Fibroblast of lung (primary cell): Measurements from ENCODE around the gene USP17L20. TPM values are rescaled to one million over a fixed set of nuclear protein-coding genes. Genes with fewer than 3 reads are reported as not detected.
"Not testable (repeated sequence)": the region's sequence is repeated elsewhere in the genome, so short reads cannot be mapped to it uniquely, and the experiment has no call there.

Source experiments
- DNase-seq, 2 donors: peaks; one replicate each; pipeline versions ENCODE4 v3.0.0 to v3.0.0-alpha.2; 2010; ENCODE audit warnings: low read depth in 2 of 2
- H2AFZ ChIP-seq: 2 replicates; pipeline ENCODE4 v1.5.1; 2012; ENCODE audit warnings: low read length, control low read depth, inconsistent platforms
- H3K27ac ChIP-seq: 2 replicates; pipeline ENCODE4 v1.5.1; 2011; ENCODE audit warnings: low read length, control low read depth; ENCODE audit not compliant: insufficient read depth
- H3K27me3 ChIP-seq: 2 replicates; pipeline ENCODE4 v1.5.1; 2011; ENCODE audit warnings: mild to moderate bottlenecking, low read length; ENCODE audit not compliant: control insufficient read depth, insufficient read depth
- H3K36me3 ChIP-seq: 2 replicates; pipeline ENCODE4 v1.5.1; 2011; ENCODE audit warnings: low read length; ENCODE audit not compliant: control insufficient read depth, insufficient read depth
- H3K4me1 ChIP-seq: 2 replicates; pipeline ENCODE4 v1.5.1; 2011; ENCODE audit warnings: low read length; ENCODE audit not compliant: control insufficient read depth, insufficient read depth; ENCODE audit errors: extremely low read depth
- H3K4me2 ChIP-seq: 2 replicates; pipeline ENCODE4 v1.5.1; 2011; ENCODE audit warnings: low read length, control low read depth; ENCODE audit not compliant: insufficient read depth; ENCODE audit errors: extremely low read depth
- H3K4me3 ChIP-seq, 4 experiments: fragments of 200-600 bp in 1 of 4; sonication (generic) in 1 of 4; replicated peaks in 1 of 4; 2 replicates each; pipeline ENCODE4 v1.5.1; 2011 to 2016; ENCODE audit warnings: low read length in 4 of 4, low read depth in 3 of 4, mild to moderate bottlenecking in 3 of 4, control low read depth in 2 of 4, inconsistent platforms in 1 of 4, mixed read lengths in 1 of 4; ENCODE audit not compliant: insufficient read depth in 1 of 4; ENCODE audit errors: control extremely low read depth in 1 of 4
- H3K79me2 ChIP-seq: 2 replicates; pipeline ENCODE4 v1.5.1; 2012; ENCODE audit warnings: mild to moderate bottlenecking, low read length, inconsistent platforms; ENCODE audit not compliant: control insufficient read depth, insufficient read depth
- H3K9ac ChIP-seq: 2 replicates; pipeline ENCODE4 v1.5.1; 2011; ENCODE audit warnings: mild to moderate bottlenecking, low read length, control low read depth; ENCODE audit not compliant: insufficient read depth
- H3K9me3 ChIP-seq: 2 replicates; pipeline ENCODE4 v1.5.1; 2012; ENCODE audit warnings: low read depth, low read length; ENCODE audit not compliant: control insufficient read depth, insufficient read depth
- H4K20me1 ChIP-seq: 2 replicates; pipeline ENCODE4 v1.5.1; 2011; ENCODE audit warnings: low read length; ENCODE audit not compliant: control insufficient read depth, insufficient read depth; ENCODE audit errors: extremely low read depth
- polyA plus RNA-seq, 2 donors: library from polyadenylated mRNA; depleted of rRNA in 1 of 2; stranded (reverse) in 1 of 2; unstranded in 1 of 2; fragments of >200 nt; gene quantifications; 2 replicates each; pipeline ENCODE4 v1.2.1, GENCODE V29; 2011 to 2012; ENCODE audit warnings: missing spikeins in 1 of 2
- total RNA-seq: library from RNA; depleted of rRNA; stranded (reverse); fragments of >200 nt; gene quantifications from 2 replicates; pipeline ENCODE4 v1.2.1, GENCODE V29; 2014

The USP17L20 gene
- total and polyA plus RNA-seq, 2 donors (not counting 1 experiment from before 2014, with no cell fraction given) = not detected

DNA sequence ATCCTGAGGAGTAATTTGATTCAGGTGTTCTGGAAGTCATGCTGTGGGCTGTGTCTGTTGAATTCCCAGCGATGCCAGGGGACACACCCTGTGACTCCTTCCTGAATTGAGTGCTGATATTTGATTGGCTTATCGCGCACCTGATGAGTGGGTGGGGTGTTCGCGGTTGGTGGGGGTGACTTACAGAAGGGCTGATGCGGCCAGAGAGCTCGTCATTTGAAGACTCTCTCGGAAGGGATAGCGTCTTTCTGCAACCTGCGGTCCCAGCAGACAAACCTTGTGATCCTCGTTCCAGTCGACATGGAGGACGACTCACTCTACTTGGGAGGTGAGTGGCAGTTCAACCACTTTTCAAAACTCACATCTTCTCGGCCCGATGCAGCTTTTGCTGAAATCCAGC is 23.8 kb upstream of the USP17L20 start, which contains the start of gene USP17L15:
Gene USP17L15 (plus strand): TSS at position 301 of the 400 bp plus-strand sequence. CDS start 0 bp downstream, at position 301.
- not testable (repeated sequence) for H3K4me1 ChIP-seq, H3K4me3 ChIP-seq, H3K79me2 ChIP-seq, H3K27me3 ChIP-seq, H3K9ac ChIP-seq, H3K27ac ChIP-seq, H3K36me3 ChIP-seq, H2AFZ ChIP-seq, DNase-seq, H3K4me2 ChIP-seq, H3K9me3 ChIP-seq, H4K20me1 ChIP-seq

DNA sequence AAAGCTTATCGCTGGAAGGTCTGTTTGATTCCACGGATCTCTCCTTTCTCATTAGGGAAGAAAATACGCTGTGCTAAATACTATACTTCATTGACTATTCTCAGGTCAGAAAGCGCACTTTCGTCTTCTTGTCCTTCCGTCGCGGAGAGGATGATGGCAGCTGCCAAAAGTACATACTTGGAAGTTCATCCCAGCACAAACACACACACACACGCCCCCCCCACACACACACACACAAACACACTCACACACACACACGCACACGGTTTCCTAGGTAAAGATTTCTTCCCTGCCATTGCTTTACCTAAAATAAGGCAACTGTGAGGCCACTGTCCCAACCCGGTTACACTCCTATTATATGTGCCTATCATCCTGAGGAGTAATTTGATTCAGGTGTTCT is 19.5 kb upstream of the USP17L20 start:
- not testable (repeated sequence) for H3K4me1 ChIP-seq, H3K9me3 ChIP-seq, H3K36me3 ChIP-seq, H3K4me3 ChIP-seq, H3K9ac ChIP-seq, H3K4me2 ChIP-seq, H3K79me2 ChIP-seq, H3K27me3 ChIP-seq, H3K27ac ChIP-seq, H2AFZ ChIP-seq, H4K20me1 ChIP-seq
- peak in 1 of 2 donors; percentile 0 for DNase-seq

DNA sequence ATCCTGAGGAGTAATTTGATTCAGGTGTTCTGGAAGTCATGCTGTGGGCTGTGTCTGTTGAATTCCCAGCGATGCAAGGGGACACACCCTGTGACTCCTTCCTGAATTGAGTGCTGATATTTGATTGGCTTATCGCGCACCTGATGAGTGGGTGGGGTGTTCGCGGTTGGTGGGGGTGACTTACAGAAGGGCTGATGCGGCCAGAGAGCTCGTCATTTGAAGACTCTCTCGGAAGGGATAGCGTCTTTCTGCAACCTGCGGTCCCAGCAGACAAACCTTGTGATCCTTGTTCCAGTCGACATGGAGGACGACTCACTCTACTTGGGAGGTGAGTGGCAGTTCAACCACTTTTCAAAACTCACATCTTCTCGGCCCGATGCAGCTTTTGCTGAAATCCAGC is 14.3 kb upstream of the USP17L20 start, which contains the start of gene USP17L17:
Gene USP17L17 (plus strand): TSS at position 301 of the 400 bp plus-strand sequence. CDS start 0 bp downstream, at position 301.
- not testable (repeated sequence) for DNase-seq, H2AFZ ChIP-seq, H3K9ac ChIP-seq, H3K36me3 ChIP-seq, H3K4me1 ChIP-seq, H4K20me1 ChIP-seq, H3K27ac ChIP-seq, H3K4me2 ChIP-seq, H3K9me3 ChIP-seq, H3K4me3 ChIP-seq, H3K27me3 ChIP-seq, H3K79me2 ChIP-seq

DNA sequence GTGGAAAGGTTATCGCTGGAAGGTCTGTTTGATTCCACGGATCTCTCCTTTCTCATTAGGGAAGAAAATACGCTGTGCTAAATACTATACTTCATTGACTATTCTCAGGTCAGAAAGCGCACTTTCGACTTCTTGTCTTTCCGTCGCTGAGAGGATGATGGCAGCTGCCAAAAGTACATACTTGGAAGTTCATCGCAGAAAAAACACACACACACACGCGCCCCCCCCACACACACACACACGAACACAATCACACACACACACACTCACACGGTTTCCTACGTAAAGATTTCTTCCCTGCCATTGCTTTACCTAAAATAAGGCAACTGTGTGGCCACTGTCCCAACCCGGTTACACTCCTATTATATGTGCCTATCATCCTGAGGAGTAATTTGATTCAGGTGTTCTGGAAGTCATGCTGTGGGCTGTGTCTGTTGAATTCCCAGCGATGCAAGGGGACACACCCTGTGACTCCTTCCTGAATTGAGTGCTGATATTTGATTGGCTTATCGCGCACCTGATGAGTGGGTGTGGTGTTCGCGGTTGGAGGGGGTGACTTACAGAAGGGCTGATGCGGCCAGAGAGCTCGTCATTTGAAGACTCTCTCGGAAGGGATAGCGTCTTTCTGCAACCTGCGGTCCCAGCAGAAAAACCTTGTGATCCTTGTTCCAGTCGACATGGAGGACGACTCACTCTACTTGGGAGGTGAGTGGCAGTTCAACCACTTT is 9.8 kb upstream of the USP17L20 start, which contains the start of gene USP17L18:
Gene USP17L18 (plus strand): TSS at position 678 of the 728 bp plus-strand sequence. CDS start 0 bp downstream, at position 678.
- H3K9me3 ChIP-seq, H3K27me3 ChIP-seq, H3K27ac ChIP-seq, H3K4me1 ChIP-seq, H3K4me3 ChIP-seq, H3K79me2 ChIP-seq, H3K9ac ChIP-seq, H4K20me1 ChIP-seq, H2AFZ ChIP-seq, H3K36me3 ChIP-seq, H3K4me2 ChIP-seq: not testable (repeated sequence)
- peak in 1 of 2 donors; percentile 9 for DNase-seq

DNA sequence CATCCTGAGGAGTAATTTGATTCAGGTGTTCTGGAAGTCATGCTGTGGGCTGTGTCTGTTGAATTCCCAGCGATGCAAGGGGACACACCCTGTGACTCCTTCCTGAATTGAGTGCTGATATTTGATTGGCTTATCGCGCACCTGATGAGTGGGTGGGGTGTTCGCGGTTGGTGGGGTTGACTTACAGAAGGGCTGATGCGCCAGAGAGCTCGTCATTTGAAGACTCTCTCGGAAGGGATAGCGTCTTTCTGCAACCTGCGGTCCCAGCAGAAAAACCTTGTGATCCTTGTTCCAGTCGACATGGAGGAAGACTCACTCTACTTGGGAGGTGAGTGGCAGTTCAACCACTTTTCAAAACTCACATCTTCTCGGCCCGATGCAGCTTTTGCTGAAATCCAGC is 4.8 kb upstream of the USP17L20 start, which contains the start of gene USP17L19:
Gene USP17L19 (plus strand): TSS at position 301 of the 400 bp plus-strand sequence. CDS start 0 bp downstream, at position 301.
- H3K9ac ChIP-seq, H4K20me1 ChIP-seq, H3K4me1 ChIP-seq, H3K9me3 ChIP-seq, H3K27me3 ChIP-seq, H3K27ac ChIP-seq, H3K4me3 ChIP-seq, H3K79me2 ChIP-seq, H3K4me2 ChIP-seq, H3K36me3 ChIP-seq, H2AFZ ChIP-seq, DNase-seq: not testable (repeated sequence)

DNA sequence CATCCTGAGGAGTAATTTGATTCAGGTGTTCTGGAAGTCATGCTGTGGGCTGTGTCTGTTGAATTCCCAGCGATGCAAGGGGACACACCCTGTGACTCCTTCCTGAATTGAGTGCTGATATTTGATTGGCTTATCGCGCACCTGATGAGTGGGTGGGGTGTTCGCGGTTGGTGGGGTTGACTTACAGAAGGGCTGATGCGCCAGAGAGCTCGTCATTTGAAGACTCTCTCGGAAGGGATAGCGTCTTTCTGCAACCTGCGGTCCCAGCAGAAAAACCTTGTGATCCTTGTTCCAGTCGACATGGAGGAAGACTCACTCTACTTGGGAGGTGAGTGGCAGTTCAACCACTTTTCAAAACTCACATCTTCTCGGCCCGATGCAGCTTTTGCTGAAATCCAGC is 4.6 kb downstream of the USP17L20 start, which contains the start of gene USP17L21:
Gene USP17L21 (plus strand): TSS at position 301 of the 400 bp plus-strand sequence. CDS start 0 bp downstream, at position 301.
- not testable (repeated sequence) for H2AFZ ChIP-seq, H3K4me1 ChIP-seq, H3K27me3 ChIP-seq, H3K9ac ChIP-seq, H3K9me3 ChIP-seq, H3K4me3 ChIP-seq, H3K27ac ChIP-seq, DNase-seq, H4K20me1 ChIP-seq, H3K79me2 ChIP-seq, H3K4me2 ChIP-seq, H3K36me3 ChIP-seq
